HG03097 (cell line): Measurements from ENCODE around the gene CALCA.

Source experiments
- ATAC-seq: cut with Tn5 transposase; IDR thresholded peaks from one replicate; pipeline ENCODE4 v1.9.1; 2021; ENCODE audit not compliant: unreplicated experiment, low FRiP score

CALCA gene

GRCh38 chr11:14949437-14950147, 22.6 kb downstream of the CALCA start:
- ATAC-seq = no peak

DNA sequence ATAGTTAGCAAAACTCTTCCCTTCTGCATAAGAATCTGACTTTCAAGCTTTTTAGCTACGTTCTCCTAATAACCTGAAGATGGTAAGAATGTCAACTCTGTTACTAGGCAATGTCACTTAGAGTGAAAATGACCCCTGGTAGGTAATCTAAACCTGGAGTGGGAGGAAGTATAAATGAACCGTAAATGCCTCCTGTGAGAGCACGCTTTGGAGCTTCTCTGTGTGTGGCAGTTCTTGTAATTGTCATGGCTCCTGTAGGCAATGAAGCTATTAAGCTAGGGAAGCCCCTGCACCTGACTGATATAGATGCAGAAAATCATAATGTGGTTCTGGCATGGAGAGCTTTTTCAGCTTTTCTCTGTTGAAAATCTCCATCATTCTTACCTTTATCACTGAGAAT, 29.4 kb downstream of the CALCA start:
- ATAC-seq = no peak

GRCh38 chr11:14938936-14939335, 33.2 kb downstream of the CALCA start:
- ATAC-seq = no peak

DNA sequence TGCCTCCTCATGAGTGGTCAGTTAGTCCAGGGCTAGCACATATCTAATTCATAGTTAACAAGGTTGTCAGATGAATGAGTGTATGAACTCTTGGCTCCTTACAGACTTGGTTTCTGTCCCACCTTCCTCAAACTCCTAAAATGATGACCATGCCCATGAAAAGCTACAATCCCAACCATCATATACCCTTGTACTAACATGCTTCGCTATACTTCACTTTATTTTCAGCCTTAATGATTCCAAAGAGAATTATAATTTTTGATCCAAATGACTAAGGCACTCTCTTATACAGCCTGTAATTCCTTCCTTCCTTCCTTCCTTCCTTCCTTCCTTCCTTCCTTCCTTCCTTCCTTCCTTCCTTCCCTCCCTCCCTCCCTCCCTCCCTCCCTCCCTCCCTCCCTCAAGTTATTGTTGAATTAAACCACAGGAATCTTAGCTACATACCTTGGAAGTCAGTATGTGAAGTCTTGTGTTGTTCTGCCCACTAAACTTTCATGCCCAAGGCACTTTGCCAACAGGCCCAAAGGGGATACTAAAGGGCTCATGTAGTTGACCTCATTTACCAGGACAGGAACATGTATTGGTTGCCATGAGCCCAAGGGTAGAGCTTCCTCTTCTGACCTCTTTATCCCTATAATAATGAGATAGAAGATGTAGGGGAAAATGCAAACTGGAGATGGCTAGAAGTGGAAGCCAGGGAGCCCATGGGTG, 37.4 kb downstream of the CALCA start:
- no peak for ATAC-seq

DNA sequence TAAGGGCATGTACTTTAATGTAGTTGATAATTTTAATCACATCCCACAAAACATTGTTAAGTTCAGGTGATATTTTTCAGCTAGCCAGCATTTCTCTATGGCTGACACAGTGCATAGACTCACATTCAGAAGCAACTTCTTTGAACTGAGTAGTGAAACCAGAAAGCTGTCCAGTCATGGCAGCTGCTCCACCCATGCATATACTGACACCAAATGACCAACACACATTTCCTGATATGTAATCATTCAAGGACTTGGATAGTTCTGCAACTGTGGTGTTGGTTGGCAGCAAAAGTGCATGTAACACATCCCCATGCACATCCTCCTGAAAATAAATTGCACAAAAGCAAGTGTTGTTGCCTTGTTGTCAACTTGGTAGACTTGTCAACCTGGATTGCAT, 39.7 kb downstream of the CALCA start:
- ATAC-seq = no peak

- no peak for ATAC-seq
Observed at GRCh38 chr11:14930369-14930768, 41.8 kb downstream of the CALCA start.

GRCh38 chr11:14927146-14927545, 45.0 kb downstream of the CALCA start:
- ATAC-seq = no peak

DNA sequence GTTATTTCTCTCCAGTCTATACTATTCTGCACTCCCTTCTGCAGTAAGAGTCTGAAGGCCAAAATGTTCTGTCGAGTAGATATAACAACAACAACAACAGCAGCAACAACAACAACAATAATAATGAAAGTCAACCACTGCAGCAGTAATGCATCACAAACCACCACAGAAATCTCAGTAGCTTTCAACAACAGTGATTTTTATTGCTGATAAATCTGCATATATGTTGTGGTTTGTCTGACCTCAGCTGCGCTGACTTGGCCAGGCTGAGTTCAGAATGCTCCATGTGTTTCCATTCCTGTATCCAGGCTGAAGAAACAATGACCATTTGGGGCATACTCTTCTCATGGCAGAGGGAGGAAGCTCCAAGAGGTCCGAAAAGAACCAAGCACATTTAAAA, 47.8 kb downstream of the CALCA start:
- no peak for ATAC-seq
